Epithelial cell of proximal tubule (primary cell): ENCODE results near the gene SLC25A39. TPM values are rescaled to one million over a fixed set of nuclear protein-coding genes. Genes with fewer than 3 reads are reported as not detected.

ENCODE experiments used
- DNase-seq: peaks from one replicate; pipeline ENCODE4 v3.0.0-alpha.2; 2011; ENCODE audit warnings: low read depth
- H3K4me3 ChIP-seq: 2 replicates; pipeline ENCODE4 v1.5.1; 2011; ENCODE audit warnings: low read depth, mild to moderate bottlenecking, low read length
- total RNA-seq: library from RNA; depleted of rRNA; stranded (reverse); fragments of >200 nt; gene quantifications from 2 replicates; pipeline ENCODE4 v1.2.3, GENCODE V29; 2015
- TF ChIP-seq, protein P1 (sequence below): conservative IDR thresholded peaks from 2 replicates; pipeline ENCODE4 v1.5.1; 2012; ENCODE audit warnings: low read depth, mild to moderate bottlenecking, low read length

SLC25A39 gene
- total RNA-seq, 1 donor from 2014 or later = 161 TPM

DNA sequence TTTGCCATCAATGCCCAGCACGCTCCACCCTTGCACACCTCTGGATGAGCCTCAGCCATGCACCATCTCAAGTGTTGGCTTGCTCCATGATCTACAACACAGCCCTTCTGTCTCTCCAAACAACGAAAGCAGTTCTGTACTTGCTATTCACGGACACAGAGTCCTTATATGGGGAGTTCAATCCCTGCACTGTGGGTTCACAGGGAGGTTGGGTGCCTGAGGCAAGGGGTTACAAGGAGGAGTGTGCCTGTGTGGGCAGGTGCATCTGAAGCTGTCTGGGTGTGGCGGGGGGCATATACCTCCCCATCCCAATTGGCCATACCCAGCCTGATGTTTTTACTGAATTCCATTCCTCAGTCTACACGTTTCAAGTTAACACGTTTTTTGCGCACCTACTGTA lies 10.6 kb downstream of the SLC25A39 start:
- no peak for DNase-seq
- H3K4me3 ChIP-seq = no peak overlapping the region
- TF ChIP-seq, protein P1, sequence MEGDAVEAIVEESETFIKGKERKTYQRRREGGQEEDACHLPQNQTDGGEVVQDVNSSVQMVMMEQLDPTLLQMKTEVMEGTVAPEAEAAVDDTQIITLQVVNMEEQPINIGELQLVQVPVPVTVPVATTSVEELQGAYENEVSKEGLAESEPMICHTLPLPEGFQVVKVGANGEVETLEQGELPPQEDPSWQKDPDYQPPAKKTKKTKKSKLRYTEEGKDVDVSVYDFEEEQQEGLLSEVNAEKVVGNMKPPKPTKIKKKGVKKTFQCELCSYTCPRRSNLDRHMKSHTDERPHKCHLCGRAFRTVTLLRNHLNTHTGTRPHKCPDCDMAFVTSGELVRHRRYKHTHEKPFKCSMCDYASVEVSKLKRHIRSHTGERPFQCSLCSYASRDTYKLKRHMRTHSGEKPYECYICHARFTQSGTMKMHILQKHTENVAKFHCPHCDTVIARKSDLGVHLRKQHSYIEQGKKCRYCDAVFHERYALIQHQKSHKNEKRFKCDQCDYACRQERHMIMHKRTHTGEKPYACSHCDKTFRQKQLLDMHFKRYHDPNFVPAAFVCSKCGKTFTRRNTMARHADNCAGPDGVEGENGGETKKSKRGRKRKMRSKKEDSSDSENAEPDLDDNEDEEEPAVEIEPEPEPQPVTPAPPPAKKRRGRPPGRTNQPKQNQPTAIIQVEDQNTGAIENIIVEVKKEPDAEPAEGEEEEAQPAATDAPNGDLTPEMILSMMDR = no peak

DNA sequence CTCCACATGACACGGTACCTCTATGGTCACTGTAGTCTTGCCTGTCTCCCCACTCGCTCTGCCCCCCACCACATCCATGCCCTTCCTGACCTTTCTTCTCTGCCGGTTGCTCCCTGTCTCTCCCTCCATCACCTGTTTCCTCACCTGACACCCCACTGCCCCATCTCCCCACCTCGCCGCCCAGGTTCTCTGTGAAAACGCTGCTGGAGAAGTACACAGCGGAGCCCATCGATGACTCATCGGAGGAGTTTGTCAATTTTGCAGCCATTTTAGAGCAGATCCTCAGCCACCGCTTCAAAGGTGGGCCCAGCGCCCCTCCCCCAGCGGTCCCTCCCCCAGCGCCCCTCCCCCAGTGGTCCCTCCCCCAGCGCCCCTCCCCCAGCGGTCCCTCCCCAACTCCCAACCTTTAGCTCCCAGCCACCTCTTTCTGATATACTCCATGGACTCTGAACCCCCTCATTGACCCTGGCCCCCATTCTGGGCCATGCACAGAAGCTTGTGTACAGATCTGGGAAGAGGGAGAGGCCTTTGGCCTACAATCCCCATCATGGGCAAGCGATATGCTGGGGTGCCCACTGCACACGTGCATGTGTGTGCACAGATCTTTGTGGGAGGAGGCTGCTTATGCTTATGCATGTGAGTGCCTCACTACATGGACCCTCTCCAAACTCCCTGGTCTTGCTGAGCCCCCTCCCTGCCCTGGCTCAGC lies 12.1 kb downstream of the SLC25A39 start:
- no peak overlapping the region for H3K4me3 ChIP-seq
- TF ChIP-seq, protein P1 = no peak
- DNase-seq = no peak

DNA sequence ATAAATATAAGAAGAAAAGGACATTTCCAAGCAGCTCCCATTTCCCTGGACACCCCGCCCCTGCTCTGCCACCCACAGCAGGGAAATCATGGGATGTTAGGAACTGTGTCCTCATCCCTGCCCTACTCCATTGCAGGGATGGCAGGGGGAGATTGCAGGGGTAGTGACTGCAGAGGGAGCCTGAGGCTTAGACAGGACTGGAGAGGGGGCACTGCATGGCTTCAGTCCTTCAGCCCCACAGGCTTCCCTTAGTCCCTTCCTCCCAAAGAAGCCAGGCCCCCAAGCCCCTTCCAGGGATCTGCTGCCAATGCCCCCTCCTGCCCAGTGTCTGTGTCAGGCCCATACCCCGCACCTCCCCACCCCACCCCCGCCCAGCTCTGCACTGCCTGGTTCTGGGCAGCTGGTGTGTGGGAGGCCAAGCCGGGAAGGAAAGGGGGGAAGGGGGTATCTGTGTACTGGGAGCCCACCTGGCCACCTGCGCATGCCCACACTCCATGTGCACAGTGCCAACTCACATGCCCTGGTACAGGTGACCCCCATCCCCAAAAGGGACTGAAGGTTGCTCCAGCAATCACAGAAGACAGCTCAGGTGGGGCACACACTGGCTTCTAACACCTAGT lies 13.0 kb downstream of the SLC25A39 start:
- no peak for DNase-seq
- TF ChIP-seq, protein P1 = no peak
- no peak overlapping the region for H3K4me3 ChIP-seq

DNA sequence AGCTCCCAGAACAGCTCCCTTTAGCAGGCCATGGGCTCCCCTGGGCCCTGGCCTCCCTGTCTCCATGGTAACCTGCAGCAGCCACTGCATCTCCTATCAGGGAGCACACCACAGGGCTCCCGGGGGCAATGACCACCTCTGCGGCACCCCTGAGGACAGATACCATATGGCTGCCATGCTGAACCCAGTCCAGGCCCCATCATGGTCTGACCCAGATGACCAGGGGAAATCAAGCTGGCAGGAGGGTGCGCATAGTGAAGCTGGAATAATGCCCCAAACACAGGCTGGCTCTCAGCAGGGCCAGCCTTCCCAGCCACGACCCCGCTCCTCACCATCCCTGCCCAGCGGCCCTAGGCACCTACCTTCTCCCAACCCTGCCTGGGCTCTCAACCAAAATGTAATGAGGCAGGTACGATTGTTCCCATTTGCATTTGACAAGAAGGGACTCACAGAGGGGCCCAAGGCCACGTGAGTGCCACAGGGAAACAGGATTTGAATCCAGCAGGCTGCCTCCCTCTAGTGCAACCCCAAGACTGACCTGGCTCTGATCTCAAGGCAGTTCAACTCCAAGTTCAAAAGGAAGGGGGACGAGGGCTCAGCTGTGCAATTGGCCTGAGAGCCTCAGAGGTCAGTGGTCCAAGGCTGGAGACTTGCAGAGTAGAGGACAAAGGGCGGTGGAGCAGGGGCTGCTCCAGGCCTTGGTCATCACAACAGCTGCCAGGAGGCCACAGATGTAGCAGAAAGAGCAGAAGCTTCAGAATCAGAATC lies 13.8 kb downstream of the SLC25A39 start:
- DNase-seq = no peak
- TF ChIP-seq, protein P1 = no peak
- H3K4me3 ChIP-seq = no peak overlapping the region

DNA sequence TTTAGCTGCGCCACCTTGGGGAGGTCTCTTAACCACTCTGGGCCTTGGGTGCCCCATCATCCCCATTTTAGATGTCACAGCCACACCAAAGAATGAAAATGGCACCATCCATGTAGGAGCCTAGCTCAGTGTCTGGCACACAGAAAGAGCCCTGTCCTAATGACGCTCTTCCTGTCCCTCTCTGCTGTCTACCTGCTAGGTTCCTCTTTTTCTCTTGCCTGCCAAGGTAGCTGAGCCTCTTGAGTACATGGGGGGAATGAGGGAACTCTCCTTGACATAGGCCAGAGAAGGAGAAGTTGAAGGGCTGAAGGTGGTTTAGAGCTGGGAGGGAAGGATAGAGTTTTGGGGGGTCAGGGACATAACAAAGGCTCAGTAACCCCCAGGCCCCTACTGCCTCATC lies 14.4 kb downstream of the SLC25A39 start:
- no peak for DNase-seq
- TF ChIP-seq, protein P1 = no peak
- H3K4me3 ChIP-seq = no peak overlapping the region

DNA sequence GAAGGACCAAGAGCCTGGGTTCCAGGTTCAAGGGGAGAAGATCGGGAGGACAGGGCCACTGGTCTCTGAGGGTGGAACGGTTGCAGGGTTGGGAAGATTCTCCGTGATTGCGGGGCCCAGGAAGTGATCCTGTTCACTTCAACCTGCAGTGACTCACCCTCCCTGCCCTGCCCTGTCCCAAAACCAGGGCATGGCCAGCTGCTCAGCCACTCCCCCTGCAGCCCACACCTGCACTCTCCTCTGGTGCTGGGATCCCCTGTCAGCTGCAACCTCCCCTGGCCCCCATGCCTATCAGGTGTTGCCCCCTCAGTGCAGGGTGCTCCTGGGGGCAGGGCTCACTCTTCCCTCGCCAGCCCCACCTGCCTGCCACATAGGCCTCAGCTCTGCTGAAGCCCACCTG lies 15.2 kb downstream of the SLC25A39 start:
- no peak for DNase-seq
- no peak overlapping the region for H3K4me3 ChIP-seq
- TF ChIP-seq, protein P1 = no peak
